ENCODE measurements around the gene ANKRD35.

GRCh38 chr1:145918992-145919939 is 33.6 kb upstream of the ANKRD35 start:
- TF ChIP-seq TAF1 (IDR thresholded peaks at IDR 0.05; ENCODE audit: low read depth, low read length) (peak; percentile 30; the same call in 1 of the 2 replicates), POLR2A (IDR thresholded peaks at IDR 0.05; ENCODE audit: control extremely low read depth in 1 of 2, low read depth in 2 of 2, low read length in 2 of 2) (0 out of 3 replicates have a peak, but pooled peaks of 1 of the 2 experiments have one; percentile 26), NRF1 (IDR thresholded peaks at IDR 0.05; ENCODE audit: low read depth, low read length) (no peak), CTCF (IDR thresholded peaks at IDR 0.05; ENCODE audit: control extremely low read depth in 1 of 3, insufficient read depth in 1 of 3, low read depth in 1 of 3, low read length in 3 of 3) (no peak), CHD2 (IDR thresholded peaks at IDR 0.05; ENCODE audit: low read length) (no peak), YY1 (IDR thresholded peaks at IDR 0.05; ENCODE audit: low read depth, low read length) (no peak)

All from H1 (cell line).